Thyroid gland (tissue), 4 donors: Measurements from ENCODE around the gene CDH4. TPM values are rescaled to one million over a fixed set of nuclear protein-coding genes. Genes with fewer than 3 reads are reported as not detected.

Experiments
- DNase-seq, 2 donors: peaks; one replicate each; pipeline ENCODE4 v3.0.0-alpha.2; 2019
- H3K27ac ChIP-seq, 3 donors: fragments of 200-600 bp; sonication (generic); 1 replicate in 2 of 3; 2 replicates in 1 of 3; pipeline ENCODE4 v1.5.1; 2016 to 2019; ENCODE audit warnings: mild to moderate bottlenecking in 1 of 3, moderate library complexity in 1 of 3
- H3K27me3 ChIP-seq: fragments of 200-600 bp; sonication (generic); one replicate; pipeline ENCODE4 v1.5.1; 2019
- H3K36me3 ChIP-seq, 2 donors: fragments of 200-600 bp; sonication (generic); one replicate each; pipeline ENCODE4 v1.5.1; 2016 to 2019
- H3K4me1 ChIP-seq, 2 donors: fragments of 200-600 bp; sonication (generic); one replicate each; pipeline ENCODE4 v1.5.1; 2017 to 2019
- H3K4me3 ChIP-seq, 3 donors: fragments of 200-600 bp; sonication (generic); replicated peaks in 1 of 3; 1 replicate in 2 of 3; 2 replicates in 1 of 3; pipeline ENCODE4 v1.5.1; 2016; ENCODE audit warnings: mild to moderate bottlenecking in 1 of 3
- H3K9me3 ChIP-seq: fragments of 200-600 bp; sonication (generic); one replicate; pipeline ENCODE4 v1.5.1; 2017
- POLR2A ChIP-seq, 2 donors: fragments of 450-650 bp; IDR thresholded peaks; one replicate each; pipeline ENCODE4 v1.6.1; 2017; ENCODE audit warnings: antibody characterized with exemption in 2 of 2, mild to moderate bottlenecking in 2 of 2, moderate library complexity in 1 of 2
- WGBS, 2 donors: methylation state at CpG; one replicate each; pipeline ENCODE4 v1.1.5; 2017; 5-methylcytosine and 5-hydroxymethylcytosine counted together
- intact Hi-C: fragments of 100-400 bp; cut with DNase I; formaldehyde crosslinking; loops from one replicate; pipeline ENCODE4 v1.15.1; 2023
- total RNA-seq, 4 donors: library from RNA; depleted of rRNA; stranded (reverse); fragments of >200 nt; gene quantifications; one replicate each; pipeline ENCODE4 v1.2.3, GENCODE V29; 2016
- TF ChIP-seq, protein P1 (sequence below), 6 experiments: fragments of 200-600 bp in 3 of 6; fragments of 450-650 bp in 3 of 6; sonication (generic) in 3 of 6; IDR thresholded peaks; one replicate each; pipeline ENCODE4 v1.5.1; 2016 to 2019; ENCODE audit warnings: antibody characterized with exemption in 6 of 6, mild to moderate bottlenecking in 2 of 6, inconsistent platforms in 1 of 6, moderate library complexity in 1 of 6

CDH4 gene
- total RNA-seq, 4 donors from 2014 or later, result 0.22 to 0.29 (median 0.29) TPM; not detected in 1

DNA sequence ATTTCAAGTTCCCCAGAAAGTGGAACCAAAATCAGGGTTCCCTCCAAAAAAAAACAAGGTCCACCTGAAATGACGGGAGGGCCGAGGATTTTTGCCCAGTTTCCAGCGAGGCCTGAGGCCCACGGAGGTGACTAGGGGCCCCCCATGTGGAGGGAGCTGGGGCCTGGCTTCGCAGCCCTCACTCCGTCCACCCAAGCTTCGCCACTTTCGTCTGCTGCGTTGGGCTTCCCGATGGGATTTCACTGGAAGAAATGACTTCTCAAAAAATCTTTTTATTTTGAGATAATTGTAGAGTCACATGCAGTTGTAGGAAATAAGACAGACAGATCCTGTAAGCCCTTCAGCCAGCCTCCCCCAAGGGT, 605.3 kb downstream of the CDH4 start:
- no peak for DNase-seq
- Histone ChIP-seq H3K9me3 (no peaks in the 10 kb centered on the region), H3K36me3 (no peaks in the 10 kb centered on the region), H3K27me3 (no peaks in the 10 kb centered on the region), H3K27ac (no peak overlapping the region), H3K4me1 (no peaks in the 10 kb centered on the region), H3K4me3 (no peak overlapping the region)
- intact Hi-C loops, result no loop called here
- WGBS, 2 donors, result 74 to 77% methylated on average over 9 to 10 of the region's 10 CpGs
- no peak for TF ChIP-seq POLR2A (IDR thresholded peaks at IDR 0.05)
- TF ChIP-seq, protein P1, sequence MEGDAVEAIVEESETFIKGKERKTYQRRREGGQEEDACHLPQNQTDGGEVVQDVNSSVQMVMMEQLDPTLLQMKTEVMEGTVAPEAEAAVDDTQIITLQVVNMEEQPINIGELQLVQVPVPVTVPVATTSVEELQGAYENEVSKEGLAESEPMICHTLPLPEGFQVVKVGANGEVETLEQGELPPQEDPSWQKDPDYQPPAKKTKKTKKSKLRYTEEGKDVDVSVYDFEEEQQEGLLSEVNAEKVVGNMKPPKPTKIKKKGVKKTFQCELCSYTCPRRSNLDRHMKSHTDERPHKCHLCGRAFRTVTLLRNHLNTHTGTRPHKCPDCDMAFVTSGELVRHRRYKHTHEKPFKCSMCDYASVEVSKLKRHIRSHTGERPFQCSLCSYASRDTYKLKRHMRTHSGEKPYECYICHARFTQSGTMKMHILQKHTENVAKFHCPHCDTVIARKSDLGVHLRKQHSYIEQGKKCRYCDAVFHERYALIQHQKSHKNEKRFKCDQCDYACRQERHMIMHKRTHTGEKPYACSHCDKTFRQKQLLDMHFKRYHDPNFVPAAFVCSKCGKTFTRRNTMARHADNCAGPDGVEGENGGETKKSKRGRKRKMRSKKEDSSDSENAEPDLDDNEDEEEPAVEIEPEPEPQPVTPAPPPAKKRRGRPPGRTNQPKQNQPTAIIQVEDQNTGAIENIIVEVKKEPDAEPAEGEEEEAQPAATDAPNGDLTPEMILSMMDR (IDR thresholded peaks at IDR 0.05), result no peak

DNA sequence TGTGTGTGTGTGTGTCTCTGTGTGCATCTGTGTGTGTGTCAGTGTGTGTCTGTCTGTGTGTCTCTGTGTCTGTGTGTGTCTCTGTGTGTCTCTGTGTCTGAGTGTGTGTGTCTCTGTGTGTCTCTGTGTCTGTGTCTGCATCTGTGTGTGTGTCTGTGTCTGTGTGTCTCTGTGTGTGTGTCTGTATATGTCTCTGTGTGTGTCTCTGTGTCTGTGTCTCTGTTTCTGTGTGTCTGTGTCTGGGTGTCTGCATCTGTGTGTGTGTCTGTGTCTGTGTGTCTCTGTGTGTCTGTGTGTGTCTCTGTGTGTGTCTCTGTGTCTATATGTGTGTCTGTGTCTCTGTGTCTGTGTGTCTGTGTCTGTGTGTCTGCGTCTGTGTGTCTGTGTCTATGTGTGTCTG, 605.8 kb downstream of the CDH4 start:
- DNase-seq, result no peak
- WGBS, 2 donors, result 86 to 88% methylated on average over 1 of the region's 1 CpG
- Histone ChIP-seq H3K36me3 (no peaks in the 10 kb centered on the region), H3K27ac (no peak overlapping the region), H3K4me3 (no peak overlapping the region), H3K27me3 (no peaks in the 10 kb centered on the region), H3K4me1 (no peaks in the 10 kb centered on the region), H3K9me3 (no peaks in the 10 kb centered on the region)
- intact Hi-C loops, result no loop called here
- TF ChIP-seq, protein P1 (IDR thresholded peaks at IDR 0.05), result no peak
- TF ChIP-seq POLR2A (IDR thresholded peaks at IDR 0.05), result no peak

DNA sequence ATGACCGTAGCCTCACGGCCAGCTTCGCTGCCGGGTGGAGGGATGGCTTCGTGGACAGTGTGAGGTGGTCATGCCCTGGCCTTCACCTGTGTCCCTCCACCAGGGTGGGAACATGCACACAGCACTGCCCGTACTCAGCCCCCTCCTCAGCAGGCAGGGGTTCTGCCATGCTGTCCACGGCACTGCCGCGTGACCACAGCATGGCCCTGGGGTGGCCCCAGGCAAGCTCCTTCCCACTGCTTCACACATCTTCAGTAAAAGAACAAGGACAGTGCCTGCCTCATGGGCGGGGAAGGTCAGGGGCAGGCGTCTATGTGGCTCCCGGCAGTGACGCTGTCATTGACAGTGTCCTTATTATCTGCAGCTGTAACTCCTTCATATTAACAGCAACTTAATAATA, 607.7 kb downstream of the CDH4 start:
- H3K9me3 ChIP-seq, result no peaks in the 10 kb centered on the region
- H3K27ac ChIP-seq, result no peak overlapping the region
- intact Hi-C loops, result no loop called here
- H3K4me3 ChIP-seq, result no peak overlapping the region
- no peaks in the 10 kb centered on the region for H3K27me3 ChIP-seq
- H3K36me3 ChIP-seq, result no peaks in the 10 kb centered on the region
- no peak for DNase-seq
- H3K4me1 ChIP-seq, result no peaks in the 10 kb centered on the region
- WGBS, 2 donors, result 82 to 87% methylated on average over 9 to 10 of the region's 13 CpGs
- TF ChIP-seq, protein P1 (IDR thresholded peaks at IDR 0.05), result no peak
- TF ChIP-seq POLR2A (IDR thresholded peaks at IDR 0.05), result no peak

DNA sequence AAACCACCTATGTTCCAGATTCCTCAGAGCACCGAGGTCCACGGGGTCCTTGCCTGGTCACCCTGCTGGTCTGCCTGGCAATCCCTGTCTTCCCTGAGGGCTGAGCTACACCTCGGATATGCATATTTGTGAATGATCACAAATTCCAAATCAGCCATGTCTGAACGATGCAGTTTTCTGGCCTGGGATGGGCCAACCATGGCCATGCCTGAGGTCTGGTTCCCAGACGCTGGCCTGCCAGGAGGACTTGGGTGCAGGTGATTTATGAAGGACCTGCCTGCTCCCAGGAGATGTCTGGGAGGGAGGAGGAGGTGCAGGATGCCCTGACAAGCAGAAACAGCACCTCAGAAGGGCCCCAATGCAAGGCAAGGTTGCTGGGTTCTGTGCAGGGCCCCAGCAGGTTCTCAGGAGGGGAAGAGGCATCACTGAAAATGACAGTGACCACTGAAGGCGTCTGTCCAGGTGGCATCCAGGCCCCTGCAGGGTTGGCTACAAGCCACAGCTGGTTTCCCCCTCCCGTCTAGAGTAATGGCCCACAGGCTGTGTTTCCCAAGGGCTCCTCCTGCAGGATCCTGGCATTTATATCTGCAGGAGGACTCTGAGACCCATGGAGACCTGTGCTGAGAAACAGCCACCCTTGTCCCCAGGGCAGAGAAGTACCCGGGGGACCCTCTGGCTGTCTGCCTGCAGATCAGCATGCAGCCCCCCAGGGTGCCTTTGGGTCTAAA, 608.4 kb downstream of the CDH4 start:
- Histone ChIP-seq H3K27ac (no peak overlapping the region), H3K36me3 (no peaks in the 10 kb centered on the region), H3K9me3 (no peaks in the 10 kb centered on the region), H3K4me3 (no peak overlapping the region), H3K27me3 (no peaks in the 10 kb centered on the region), H3K4me1 (no peaks in the 10 kb centered on the region)
- TF ChIP-seq POLR2A (IDR thresholded peaks at IDR 0.05), result no peak
- TF ChIP-seq, protein P1 (IDR thresholded peaks at IDR 0.05), result no peak
- intact Hi-C loops, result no loop called here
- 64 to 68% methylated on average over 6 to 8 of the region's 8 CpGs for WGBS, 2 donors
- DNase-seq, result no peak

DNA sequence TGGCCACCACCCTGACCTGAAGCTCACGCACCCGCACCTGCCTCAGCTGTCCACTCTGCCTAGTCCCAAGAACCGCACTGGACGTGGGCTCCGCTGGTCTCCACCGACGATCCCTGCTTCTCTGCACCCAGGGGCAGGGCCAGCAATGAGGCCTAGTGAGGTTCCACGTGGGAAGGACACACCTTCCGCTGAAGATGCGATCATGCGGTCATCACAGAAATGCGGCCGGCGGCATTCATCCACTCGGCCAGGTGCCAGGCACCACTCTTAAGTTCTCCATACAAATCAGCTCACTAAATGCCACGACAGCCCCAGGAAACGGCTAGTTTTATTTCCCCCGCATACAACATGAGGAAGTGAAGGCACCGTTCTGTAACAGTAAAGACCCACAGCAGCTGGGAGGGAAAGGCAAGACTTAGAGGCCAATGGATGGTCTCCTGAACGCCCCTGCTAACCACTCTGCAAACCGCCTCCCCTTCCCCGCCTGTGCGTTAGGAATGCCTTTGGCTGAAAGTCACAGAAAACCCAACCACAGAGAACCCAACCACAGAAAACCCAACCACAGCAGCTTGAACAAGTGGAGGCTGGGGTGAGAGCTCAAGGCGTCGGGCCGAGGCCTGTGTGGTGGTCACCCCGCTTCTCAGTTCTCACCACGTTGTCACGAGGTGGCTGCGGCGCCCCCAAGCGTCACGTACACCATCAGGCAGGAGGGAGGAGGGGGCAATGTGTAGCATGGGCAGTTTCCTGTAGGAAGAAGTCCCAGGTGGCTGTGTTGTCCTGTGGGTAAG, 609.2 kb downstream of the CDH4 start:
- no peaks in the 10 kb centered on the region for H3K9me3 ChIP-seq
- intact Hi-C loops, result no loop called here
- H3K4me3 ChIP-seq, result no peak overlapping the region
- TF ChIP-seq, protein P1 (IDR thresholded peaks at IDR 0.05), result no peak
- no peak for TF ChIP-seq POLR2A (IDR thresholded peaks at IDR 0.05)
- H3K27ac ChIP-seq, result no peak overlapping the region
- WGBS, 2 donors, result 79 to 89% methylated on average over 17 to 33 of the region's 33 CpGs
- no peaks in the 10 kb centered on the region for H3K36me3 ChIP-seq
- no peaks in the 10 kb centered on the region for H3K4me1 ChIP-seq
- no peaks in the 10 kb centered on the region for H3K27me3 ChIP-seq
- DNase-seq, result no peak
